ENCODE results near the gene C9orf153.
"Not testable (repeated sequence)": the region's sequence is repeated elsewhere in the genome, so short reads cannot be mapped to it uniquely, and the experiment has no call there.

C9orf153 gene

DNA sequence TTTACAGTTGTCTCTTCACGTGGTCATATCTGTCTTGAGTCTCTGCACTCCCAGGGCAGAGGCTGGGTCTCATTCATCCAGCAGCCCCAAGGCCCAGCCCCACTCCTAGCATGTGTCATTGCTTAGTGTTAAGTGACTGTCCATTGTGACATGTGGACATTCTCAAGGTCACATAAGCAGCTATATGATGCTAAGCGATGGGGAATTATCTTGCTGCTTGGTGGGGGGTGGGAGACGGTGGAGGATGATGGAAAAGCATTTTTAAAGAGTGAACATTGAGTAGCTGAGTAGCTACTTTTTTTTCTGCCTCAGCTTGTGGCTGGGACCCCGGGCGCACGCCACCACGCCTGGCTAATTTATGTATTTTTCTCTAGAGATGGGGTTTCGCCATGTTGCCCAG is at the start of gene C9orf153:
TSS of gene C9orf153 (minus strand) at position 101 of the 400 bp plus-strand sequence. CDS start 30,054 bp downstream, outside the sequence.
- no peak for DNase-seq (ENCODE audit: low spot score)

DNA sequence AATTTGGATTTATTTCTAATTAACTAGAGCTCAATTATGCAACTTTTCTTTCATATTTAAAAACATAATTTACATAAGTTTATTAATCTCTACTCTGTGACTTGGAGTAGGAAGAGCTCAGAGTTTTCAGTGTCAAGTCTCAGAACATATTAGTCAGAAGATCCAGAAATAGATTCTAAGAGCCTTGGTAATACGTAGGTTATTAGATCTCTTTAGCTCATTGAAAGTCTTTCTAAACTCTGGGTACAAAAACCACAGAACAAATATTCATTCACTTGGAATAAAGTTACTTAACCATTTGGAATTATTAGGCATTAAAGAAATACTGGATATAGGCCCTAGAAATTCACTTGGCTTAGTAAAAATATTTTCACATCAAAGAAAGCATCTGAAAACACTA is 49.2 kb upstream of the C9orf153 start:
- no peak for DNase-seq (ENCODE audit: low spot score)

DNA sequence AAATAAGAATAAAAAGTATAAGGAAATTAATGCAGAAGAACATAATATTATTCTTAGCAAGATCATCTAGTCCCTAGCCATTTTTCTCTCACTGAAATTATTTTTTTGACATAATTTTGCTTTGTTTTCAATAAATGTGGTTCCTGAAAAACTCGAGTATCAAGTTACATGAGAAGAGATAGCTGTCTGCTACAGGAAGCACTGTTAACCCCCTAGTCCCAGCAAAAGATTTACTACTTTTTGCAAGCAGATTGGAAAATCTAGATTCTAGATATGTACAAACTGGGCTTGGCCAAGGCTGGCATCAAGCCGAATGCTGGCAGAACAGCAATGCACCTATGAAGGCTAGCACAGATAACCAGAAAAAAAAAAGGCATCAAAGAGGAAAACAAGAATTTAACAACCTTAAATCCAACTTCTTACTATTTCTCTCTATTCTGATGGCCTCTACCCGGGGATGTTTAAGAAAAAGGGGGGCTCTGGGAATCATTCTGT is 44.8 kb upstream of the C9orf153 start:
- DNase-seq (ENCODE audit: low spot score) = no peak

DNA sequence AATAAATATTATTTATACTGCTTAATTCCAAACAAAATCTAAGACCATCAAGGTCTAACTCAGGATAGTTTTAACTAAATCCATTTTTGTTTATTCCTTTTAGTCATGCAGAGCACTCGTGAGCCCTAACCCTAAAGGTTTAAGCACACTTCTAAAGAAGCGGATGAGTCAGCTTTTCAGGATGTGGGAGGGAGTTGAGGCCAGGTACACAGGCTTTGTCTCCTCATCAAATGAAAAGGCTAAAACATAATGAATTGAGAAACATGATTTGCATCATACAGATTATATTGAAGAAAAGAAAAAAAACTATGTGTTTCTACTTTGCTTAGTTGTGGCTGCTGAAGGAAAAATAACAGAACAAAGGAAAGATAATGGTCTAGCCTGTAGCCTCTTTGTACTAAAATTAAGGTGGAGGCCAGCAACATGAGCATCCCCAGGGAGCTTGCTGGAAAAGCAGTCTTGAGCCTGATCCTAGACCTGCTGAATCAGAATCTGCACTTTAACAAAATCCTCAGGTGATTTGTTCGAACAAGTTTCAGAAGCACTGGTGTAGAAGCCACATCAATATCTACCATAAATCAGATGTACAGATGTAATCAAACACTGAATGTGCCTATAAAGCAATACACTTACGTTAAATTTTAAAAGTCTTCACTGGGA is 44.0 kb upstream of the C9orf153 start:
- DNase-seq (ENCODE audit: low spot score) = no peak

DNA sequence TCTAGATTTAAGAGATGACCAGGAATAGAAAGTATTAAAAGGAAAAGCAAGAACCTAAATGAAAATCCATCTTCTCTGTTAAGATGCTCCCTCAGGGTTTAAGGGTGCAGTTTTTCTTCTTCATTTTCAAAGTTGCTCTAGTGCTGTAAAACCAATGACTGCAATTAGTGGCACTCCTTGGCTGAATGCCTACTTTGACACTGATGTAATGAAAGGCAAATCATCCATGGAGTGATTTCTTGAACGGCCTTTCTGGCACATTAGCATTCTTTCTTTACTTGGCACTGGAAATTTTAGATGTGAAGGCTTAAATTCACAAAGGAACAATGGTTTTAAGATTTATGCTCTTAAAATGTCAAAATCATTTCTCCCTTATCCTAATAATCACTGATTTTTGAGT is 42.2 kb upstream of the C9orf153 start:
- no peak for DNase-seq (ENCODE audit: low spot score)

DNA sequence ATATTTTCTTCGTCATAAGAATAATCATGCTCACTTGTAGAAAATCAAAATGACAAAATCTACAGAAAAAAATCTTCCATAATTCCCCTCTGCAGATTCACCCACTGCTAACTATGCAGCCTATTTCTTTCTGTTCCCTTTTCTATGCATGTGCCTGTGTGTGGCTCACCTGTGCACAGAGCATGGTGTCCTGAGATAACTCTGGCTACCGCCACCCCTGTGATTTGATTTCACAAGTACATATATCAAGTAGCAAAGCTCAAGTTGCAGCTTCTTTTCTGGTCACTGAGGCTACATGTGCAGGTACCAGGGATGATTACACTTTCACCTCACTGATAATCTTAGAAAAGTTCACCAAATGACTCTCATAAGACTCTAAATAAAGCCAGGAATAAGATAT is 41.2 kb upstream of the C9orf153 start:
- DNase-seq (ENCODE audit: low spot score) = no peak

DNA sequence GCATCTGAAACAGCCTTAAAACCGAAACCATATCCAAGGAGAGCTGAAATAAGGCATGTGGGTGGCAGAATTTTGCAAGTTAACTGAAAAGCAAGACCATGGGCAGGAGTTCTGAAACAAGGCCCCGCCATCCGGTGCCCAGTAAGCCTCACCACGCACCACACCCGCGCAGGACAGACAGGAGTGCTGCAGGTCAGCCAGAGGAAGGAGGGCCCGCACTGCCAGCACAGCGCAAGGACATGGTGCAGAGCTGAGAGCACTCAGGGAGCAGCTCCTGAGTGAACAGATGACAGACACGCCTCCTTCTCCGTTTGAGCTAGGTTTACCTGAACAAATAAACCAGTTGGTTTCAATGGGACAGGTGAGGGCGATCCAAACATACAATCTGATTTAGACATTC is 39.4 kb upstream of the C9orf153 start:
- DNase-seq (ENCODE audit: low spot score) = no peak

DNA sequence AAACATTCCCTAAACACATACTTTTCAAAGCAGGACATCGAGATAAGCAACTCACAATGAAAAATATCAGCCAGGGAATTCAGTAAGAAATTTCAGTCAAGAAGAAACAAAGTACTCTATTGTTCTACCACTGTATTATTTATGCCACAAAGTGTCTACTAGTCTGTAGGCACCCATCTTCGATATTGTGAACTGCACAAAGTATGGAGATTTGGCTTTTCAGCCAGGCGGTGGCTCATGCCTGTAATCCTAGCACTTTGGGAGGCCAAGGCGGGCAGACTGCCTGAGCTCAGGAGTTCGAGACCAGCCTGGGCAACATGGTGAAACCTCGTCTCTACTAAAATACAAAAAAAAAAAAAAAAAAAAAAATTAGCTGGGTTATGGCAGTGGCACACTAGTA is 30.9 kb upstream of the C9orf153 start:
- not testable (repeated sequence) for DNase-seq (ENCODE audit: low spot score)

DNA sequence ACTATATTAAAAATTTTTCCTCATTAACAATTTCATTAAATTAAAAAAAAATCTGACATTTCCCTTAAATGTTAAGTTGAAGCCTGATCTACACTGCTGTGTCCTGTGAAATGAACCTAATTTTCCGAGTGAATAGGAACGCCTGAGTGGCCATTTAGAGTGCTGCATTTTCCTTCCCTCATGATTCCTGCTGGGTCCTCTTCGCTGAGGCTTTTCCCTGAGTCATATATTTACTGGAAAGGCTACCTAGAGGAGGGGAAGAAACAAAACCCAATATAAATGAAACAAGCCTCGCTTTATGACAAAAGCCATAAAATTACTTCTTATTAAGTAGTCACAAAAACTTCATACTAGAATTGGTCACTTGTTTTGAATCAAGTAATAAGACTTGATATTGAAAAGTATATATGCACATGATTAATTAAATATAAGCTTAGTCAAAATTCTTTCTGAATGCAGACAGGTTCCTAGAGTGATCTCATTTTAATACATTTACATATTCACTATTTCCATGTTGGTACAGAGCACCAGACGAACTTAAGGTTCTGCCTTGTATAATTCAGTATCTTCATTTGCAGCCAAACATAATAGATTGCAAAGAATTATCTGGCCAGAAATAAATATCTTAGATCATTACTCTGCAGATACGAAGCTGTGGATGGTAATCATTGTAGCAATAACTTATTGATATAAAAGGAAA is 29.2 kb upstream of the C9orf153 start:
- no peak for DNase-seq (ENCODE audit: low spot score)

GRCh38 chr9:86287013-86287412 is 27.6 kb upstream of the C9orf153 start:
- no peak for DNase-seq (ENCODE audit: low spot score)

DNA sequence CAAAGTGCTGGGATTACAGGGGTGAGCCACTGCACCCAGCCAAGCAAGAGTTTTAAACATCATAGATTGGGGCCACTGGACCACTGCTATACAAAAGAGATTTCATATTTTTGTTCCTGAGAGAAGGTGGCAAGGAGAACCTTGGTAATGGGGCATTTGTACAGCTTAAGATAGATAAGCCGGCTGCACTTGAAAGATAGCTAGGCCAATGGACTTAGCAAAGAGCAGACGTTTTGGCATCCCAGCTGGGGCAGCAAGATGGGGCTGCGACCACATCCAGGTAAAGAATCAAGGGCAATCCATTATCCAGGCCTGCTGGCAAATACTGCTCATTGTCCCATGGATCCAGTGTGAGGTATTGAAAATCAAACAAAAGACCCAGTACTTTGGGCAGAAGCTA is 26.8 kb upstream of the C9orf153 start:
- DNase-seq (ENCODE audit: low spot score) = no peak

DNA sequence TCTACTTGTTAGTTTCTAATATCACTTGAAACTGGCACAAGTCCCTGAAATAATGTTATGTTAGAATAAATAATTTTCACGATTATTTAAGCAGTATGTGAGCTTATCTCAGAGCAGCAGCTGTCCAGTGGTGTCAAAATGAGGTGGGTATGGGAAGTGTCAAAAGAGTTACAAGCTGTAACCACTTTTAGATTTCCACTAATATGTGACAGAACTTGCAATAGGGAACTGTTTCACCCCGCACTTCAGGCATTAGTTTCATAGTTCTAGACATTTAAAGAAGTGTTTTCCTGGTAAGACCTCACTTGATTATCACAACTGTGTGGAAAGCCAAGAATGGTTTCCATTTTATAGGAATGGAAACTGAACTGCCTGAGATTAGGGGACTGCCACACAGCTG is 25.8 kb upstream of the C9orf153 start:
- DNase-seq (ENCODE audit: low spot score) = no peak

- DNase-seq (ENCODE audit: low spot score) = no peak
These were observed 23.6 kb upstream of the C9orf153 start for GRCh38 chr9:86282979-86283535.

DNA sequence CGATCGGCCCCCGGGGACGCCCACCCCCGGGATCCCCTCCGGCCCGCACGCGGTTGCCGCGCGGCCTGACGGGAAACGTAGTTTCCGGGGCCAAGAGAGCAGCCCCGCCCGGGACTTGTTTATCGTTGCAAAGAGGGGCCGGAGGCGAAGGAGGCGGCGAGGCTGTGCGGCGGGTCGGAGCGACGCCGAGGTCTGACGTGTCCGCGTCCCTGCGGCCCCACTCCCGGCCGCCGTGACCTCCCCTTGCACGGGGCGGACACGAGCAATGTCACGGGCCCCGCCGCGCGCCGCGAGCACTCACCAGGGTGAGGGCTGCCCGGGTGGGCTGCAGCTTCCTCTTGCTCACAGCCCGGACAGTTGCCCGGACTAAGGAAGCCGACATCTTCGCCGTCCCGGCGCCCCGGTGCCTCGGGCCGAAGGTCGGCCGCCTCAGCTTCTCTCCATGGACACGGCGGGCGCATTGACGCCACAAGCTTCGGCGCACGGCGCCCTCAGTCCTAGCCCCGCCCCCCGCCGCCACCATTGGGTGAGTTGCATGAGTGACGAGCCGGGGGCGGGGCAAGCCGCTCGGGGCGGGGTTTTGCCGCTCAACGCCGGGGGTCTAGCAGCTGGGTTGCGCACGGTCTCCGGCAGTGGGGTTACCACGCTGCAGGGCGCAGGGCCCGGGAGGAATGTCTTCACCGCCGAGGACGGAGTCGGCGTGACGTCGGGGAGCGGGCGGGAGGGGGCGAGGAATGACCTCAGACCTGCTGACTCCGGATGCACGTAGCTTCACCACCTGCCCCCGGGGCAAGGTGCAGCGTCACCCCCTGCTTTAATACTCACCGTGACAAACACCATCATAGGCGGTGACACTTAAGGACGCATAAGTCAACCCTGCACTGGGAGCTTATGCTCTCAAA is 22.9 kb upstream of the C9orf153 start, which contains the start of gene ISCA1:
TSS of gene ISCA1 (minus strand) at position 462 of the 902 bp plus-strand sequence. CDS start at position 382, 80 bp downstream.
- peak; percentile 92 for DNase-seq (ENCODE audit: low spot score)

GRCh38 chr9:86281593-86282076 is 22.2 kb upstream of the C9orf153 start:
- DNase-seq (ENCODE audit: low spot score) = no peak

GRCh38 chr9:86280580-86280979 is 21.1 kb upstream of the C9orf153 start:
- no peak for DNase-seq (ENCODE audit: low spot score)

- DNase-seq (ENCODE audit: low spot score) = no peak
These were observed 20.4 kb upstream of the C9orf153 start for GRCh38 chr9:86279839-86280238.

GRCh38 chr9:86277072-86277471 is 17.6 kb upstream of the C9orf153 start:
- no peak for DNase-seq (ENCODE audit: low spot score)

- DNase-seq (ENCODE audit: low spot score) = no peak
These were observed 16.5 kb upstream of the C9orf153 start for GRCh38 chr9:86275962-86276361.

DNA sequence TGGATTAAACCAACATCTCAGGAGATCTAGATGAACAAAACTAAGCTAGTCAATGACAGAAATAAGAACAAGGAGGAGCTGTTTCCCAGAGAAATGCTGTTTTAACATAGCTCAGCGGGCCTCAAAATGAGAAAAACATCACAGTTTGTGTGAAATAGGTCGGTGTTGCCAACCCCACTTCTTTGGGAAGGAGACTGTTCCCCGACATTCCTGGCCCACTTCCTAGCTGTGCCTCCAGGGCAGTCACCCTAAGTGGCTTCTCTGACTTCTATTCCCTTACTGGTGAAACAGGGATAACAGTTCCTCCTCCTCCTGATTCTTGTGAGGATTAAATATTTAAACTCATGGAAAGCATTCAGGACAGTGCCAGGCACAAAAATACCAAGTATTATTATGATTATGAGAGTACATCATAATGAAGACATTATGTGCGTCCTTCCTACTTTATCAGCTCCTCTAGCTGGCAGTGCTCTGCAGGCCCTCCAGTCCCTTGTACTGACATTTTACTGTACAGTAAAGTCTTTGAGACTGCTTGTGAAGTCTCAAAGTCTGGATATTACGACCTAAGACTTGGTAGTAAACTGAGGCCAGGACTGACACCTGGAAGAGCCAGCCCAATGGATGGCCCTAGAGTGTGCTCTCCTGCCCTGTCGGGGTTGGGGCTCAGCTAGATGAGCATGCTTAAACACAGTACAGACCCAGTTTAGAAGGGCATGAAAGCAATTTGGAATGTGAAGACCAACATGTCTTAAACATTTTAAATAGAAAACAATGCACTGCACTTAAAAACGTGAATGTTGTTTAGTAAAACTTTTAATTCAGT is 15.6 kb upstream of the C9orf153 start:
- DNase-seq (ENCODE audit: low spot score) = no peak

DNA sequence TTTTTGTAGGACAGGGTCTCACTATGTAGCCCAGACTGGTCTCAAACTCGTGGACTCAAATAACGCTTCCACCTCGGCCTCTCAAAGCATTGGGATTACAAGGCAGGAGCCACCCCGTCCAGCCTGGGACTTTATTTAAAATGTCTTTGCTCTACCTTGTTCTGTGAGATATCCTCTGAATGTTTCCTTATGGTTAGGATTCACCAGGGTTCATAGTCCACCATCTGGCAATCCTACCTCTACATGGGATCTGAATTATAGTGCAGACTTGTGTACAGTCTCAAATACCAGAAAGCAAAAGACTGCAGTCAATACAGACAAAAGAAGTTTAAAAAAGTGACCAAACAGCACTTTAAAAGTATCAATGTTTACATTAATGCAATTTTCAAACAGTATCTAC is 12.8 kb upstream of the C9orf153 start:
- DNase-seq (ENCODE audit: low spot score) = no peak
